ENCODE measurements around the gene FGD2. TPM values are rescaled to one million over a fixed set of nuclear protein-coding genes. Genes with fewer than 3 reads are reported as not detected.
A peak's percentile ranks its signal among the peaks of the same experiment; 100 is the strongest.

FGD2 gene
- total and polyA plus RNA-seq, 10 donors = 63.4 to 426 (median 270) TPM

DNA sequence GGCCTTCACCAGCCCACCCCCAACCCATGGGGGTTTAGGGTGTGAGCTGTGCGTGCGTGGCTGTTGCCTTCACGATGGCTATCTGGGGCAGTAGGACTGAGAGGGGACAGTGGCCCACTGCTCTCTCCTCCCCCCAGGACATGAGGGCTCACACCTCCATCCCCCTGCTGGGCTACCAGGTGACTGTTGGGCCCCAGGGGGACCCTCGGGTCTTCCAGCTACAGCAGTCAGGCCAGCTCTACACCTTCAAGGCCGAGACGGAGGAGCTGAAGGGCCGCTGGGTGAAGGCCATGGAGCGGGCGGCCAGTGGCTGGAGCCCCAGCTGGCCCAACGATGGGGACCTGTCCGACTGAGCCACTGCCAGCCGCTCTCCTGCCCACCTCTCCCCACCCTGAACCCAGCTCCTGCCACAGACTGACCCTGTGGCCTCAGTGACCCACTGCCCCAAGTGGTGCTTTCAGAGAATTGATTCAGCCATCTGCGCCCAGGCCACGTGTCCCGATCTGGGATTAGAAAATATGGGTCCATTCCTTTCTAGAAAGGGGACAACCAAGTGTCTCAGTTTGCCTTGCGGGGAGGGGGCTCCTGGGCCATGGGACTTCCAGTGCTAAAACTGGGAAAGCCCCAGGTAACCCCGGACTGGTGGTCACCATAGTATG lies 22.5 kb downstream of the FGD2 start:
- no peak overlapping the region for H3K4me3 ChIP-seq
- 87 to 95% (median 91%) methylated on average over 7 to 17 of the region's 17 CpGs for WGBS, 5 donors
- peak; percentile 76 for DNase-seq
- H3K27me3 ChIP-seq (replicated peaks in 1 of 7) = no peaks in the 10 kb centered on the region
- peak overlapping the region in 1 of 8 donors; percentile 3 for H3K27ac ChIP-seq
- intact Hi-C loops (cut with DNase I; ENCODE audit: low total_unique reads) = no loop called here
- peaks cover 0 to 19% (median 9%) of the 10 kb centered on the region in 6 donors for H3K4me1 ChIP-seq
- peaks cover 0 to 10% (median 7%) of the 10 kb centered on the region in 8 donors for H3K9me3 ChIP-seq
- no peak for TF ChIP-seq POLR2A (IDR thresholded peaks at IDR 0.05)
- TF ChIP-seq, protein P1, sequence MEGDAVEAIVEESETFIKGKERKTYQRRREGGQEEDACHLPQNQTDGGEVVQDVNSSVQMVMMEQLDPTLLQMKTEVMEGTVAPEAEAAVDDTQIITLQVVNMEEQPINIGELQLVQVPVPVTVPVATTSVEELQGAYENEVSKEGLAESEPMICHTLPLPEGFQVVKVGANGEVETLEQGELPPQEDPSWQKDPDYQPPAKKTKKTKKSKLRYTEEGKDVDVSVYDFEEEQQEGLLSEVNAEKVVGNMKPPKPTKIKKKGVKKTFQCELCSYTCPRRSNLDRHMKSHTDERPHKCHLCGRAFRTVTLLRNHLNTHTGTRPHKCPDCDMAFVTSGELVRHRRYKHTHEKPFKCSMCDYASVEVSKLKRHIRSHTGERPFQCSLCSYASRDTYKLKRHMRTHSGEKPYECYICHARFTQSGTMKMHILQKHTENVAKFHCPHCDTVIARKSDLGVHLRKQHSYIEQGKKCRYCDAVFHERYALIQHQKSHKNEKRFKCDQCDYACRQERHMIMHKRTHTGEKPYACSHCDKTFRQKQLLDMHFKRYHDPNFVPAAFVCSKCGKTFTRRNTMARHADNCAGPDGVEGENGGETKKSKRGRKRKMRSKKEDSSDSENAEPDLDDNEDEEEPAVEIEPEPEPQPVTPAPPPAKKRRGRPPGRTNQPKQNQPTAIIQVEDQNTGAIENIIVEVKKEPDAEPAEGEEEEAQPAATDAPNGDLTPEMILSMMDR (IDR thresholded peaks at IDR 0.05 in 8 of 11, conservative IDR thresholded peaks at IDR 0.05 in 3 of 11) = no peak
- TF ChIP-seq POLR2AphosphoS5 (IDR thresholded peaks at IDR 0.05) = peak in 2 of 3 donors; percentile 41 to 71
- H3K36me3 ChIP-seq = peaks cover 0 to 100% (median 48%) of the 10 kb centered on the region in 6 donors

DNA sequence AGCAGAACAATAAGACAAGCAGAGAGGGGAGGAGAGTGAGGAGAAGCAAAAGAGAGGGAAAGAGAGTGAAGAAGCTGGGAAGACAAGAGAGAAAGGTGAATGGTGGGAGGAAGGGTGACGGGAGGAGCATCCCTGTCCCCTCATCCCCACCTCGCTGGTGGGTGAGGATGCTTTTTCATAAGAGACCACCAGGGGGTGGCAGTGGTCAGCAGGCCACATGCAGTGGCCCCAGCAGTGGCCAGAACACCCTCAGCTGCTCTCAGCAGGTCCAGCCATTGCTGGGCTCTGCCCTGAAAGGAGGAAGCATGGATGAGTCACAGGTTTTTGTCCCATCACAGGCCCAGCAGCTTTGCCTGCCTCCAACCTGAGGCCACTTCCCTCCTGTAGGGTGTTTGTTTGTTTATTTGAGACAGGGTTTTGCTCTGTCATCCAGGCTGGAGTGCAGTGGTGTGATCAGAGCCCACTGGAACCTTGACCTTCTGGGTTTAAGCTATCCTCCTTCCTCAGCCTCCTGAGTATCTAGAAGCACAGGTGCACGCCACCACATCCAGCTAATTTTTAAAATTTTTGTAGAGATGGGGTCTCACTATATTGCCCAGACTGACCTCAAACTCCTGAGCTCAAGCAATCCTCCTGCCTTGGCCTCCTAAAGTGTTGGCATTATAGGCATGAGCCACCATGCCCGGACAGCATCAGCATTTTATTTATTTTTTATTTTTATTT lies 24.0 kb downstream of the FGD2 start:
- Histone ChIP-seq H3K27me3 (replicated peaks in 1 of 7) (no peaks in the 10 kb centered on the region), H3K4me3 (peak overlapping the region in 1 of 8 donors; percentile 7), H3K9me3 (peaks cover 0 to 10% (median 7%) of the 10 kb centered on the region in 8 donors), H3K4me1 (peaks cover 0 to 31% (median 13%) of the 10 kb centered on the region in 6 donors), H3K36me3 (peaks cover 0 to 100% (median 46%) of the 10 kb centered on the region in 6 donors), H3K27ac (peak overlapping the region in 7 of 8 donors; percentile 9 to 86 (median 64))
- DNase-seq = peak; percentile 92
- 63 to 68% (median 65%) methylated on average over 4 of the region's 4 CpGs for WGBS, 5 donors
- TF ChIP-seq POLR2AphosphoS5 (IDR thresholded peaks at IDR 0.05) (peak; percentile 76 to 88 (median 86)), POLR2A (IDR thresholded peaks at IDR 0.05) (no peak)
- TF ChIP-seq, protein P1 (IDR thresholded peaks at IDR 0.05 in 8 of 11, conservative IDR thresholded peaks at IDR 0.05 in 3 of 11) = peak; percentile 55 to 90 (median 83)
- intact Hi-C loops (cut with DNase I; ENCODE audit: low total_unique reads) = no loop called here

DNA sequence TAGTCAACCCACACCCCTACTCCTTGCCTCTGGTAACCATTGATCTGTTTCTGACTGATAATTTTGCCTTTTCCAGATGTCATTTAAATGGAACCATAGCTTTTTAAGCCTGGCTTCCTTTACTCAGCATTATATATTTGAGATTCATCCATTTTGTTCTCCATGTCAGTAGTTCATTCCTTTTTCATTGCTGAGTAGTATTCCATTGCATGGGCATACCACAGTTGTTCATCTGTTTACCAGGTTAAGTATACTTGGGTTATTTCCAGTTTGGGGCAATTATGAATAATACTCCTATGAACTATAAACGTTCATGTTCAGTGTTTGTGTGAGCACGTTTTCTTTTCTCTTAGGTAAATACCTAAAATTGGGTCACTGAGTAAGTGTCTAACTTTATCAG lies 25.1 kb downstream of the FGD2 start:
- TF ChIP-seq, protein P1 (IDR thresholded peaks at IDR 0.05 in 8 of 11, conservative IDR thresholded peaks at IDR 0.05 in 3 of 11) = no peak
- TF ChIP-seq POLR2AphosphoS5 (IDR thresholded peaks at IDR 0.05) (no peak), POLR2A (IDR thresholded peaks at IDR 0.05) (no peak)
- no peaks in the 10 kb centered on the region for H3K27me3 ChIP-seq (replicated peaks in 1 of 7)
- WGBS, 5 donors = 86 to 97% (median 90%) methylated on average over 2 of the region's 2 CpGs
- H3K9me3 ChIP-seq = peaks cover 0 to 10% (median 7%) of the 10 kb centered on the region in 8 donors
- intact Hi-C loops (cut with DNase I; ENCODE audit: low total_unique reads) = loop anchor here (5.0 kb wide), 1 partner anchor 147 kb away; no protein-coding TSS in a partner anchor
- DNase-seq = no peak
- peak overlapping the region in 2 of 8 donors; percentile 82 to 86 for H3K27ac ChIP-seq
- H3K36me3 ChIP-seq = peaks cover 0 to 96% (median 40%) of the 10 kb centered on the region in 6 donors
- H3K4me1 ChIP-seq = peaks cover 0 to 35% (median 13%) of the 10 kb centered on the region in 6 donors
- H3K4me3 ChIP-seq = no peak overlapping the region

DNA sequence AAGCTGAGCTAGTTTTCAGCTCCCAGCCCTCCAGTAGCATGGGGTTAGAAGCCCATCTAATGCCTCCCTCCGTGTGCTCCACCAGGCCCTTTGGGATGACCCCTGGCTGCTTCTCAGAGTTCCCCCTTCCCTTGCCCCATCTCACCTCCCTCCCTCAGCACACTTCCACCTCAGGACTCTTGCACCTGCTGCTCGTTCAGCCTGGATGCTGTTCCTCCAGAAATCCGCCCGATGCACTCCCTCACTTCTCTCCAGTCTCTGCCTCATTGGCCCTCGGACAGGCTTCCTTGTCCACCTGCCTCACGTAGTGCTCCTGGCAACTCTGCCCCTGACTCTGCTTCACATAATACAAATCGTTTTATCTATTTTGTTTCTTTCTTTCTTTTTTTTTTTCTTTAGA lies 26.8 kb downstream of the FGD2 start:
- TF ChIP-seq POLR2AphosphoS5 (IDR thresholded peaks at IDR 0.05) (no peak), POLR2A (IDR thresholded peaks at IDR 0.05) (no peak)
- TF ChIP-seq, protein P1 (IDR thresholded peaks at IDR 0.05 in 8 of 11, conservative IDR thresholded peaks at IDR 0.05 in 3 of 11) = no peak
- intact Hi-C loops (cut with DNase I; ENCODE audit: low total_unique reads) = loop anchor here (5.0 kb wide), 1 partner anchor 145 kb away; no protein-coding TSS in a partner anchor
- no peak for DNase-seq
- Histone ChIP-seq H3K9me3 (peaks cover 0 to 10% (median 7%) of the 10 kb centered on the region in 8 donors), H3K36me3 (peaks cover 0 to 85% (median 28%) of the 10 kb centered on the region in 6 donors), H3K4me3 (no peak overlapping the region), H3K27me3 (replicated peaks in 1 of 7) (no peaks in the 10 kb centered on the region), H3K4me1 (peaks cover 0 to 35% (median 13%) of the 10 kb centered on the region in 6 donors), H3K27ac (no peak overlapping the region)
- 86 to 95% (median 90%) methylated on average over 7 of the region's 7 CpGs for WGBS, 5 donors
